Lung (tissue), 12 donors: ENCODE results near the gene TTI1. TPM values are rescaled to one million over a fixed set of nuclear protein-coding genes. Genes with fewer than 3 reads are reported as not detected.
"Not testable (repeated sequence)": the region's sequence is repeated elsewhere in the genome, so short reads cannot be mapped to it uniquely, and the experiment has no call there.

Source experiments
- ATAC-seq: fragments of 200-7000 bp; cut with Tn5 transposase; one replicate; pipeline ENCODE4 v1.9.1; 2020; ENCODE audit warnings: moderate number of reproducible peaks; ENCODE audit not compliant: insufficient read depth, low FRiP score
- DNase-seq, 3 donors: peaks; one replicate each; pipeline ENCODE4 v3.0.0-alpha.2; 2013 to 2017
- H3K27ac ChIP-seq, 2 donors: one replicate each; pipeline ENCODE4 v1.5.1; 2013; ENCODE audit warnings: mild to moderate bottlenecking in 2 of 2, moderate library complexity in 2 of 2, control low read depth in 1 of 2, inconsistent platforms in 1 of 2, low read depth in 1 of 2, low read length in 1 of 2
- H3K27me3 ChIP-seq, 3 donors: one replicate each; pipeline ENCODE4 v1.5.1; 2013; ENCODE audit warnings: low read length in 2 of 3; ENCODE audit not compliant: control insufficient read depth in 3 of 3, insufficient read depth in 3 of 3
- H3K36me3 ChIP-seq, 4 donors: one replicate each; pipeline ENCODE4 v1.5.1; 2013; ENCODE audit warnings: low read length in 4 of 4, mild to moderate bottlenecking in 1 of 4, moderate library complexity in 1 of 4; ENCODE audit not compliant: control insufficient read depth in 4 of 4, insufficient read depth in 4 of 4
- H3K4me1 ChIP-seq, 5 donors: one replicate each; pipeline ENCODE4 v1.5.1; 2013; ENCODE audit warnings: low read length in 5 of 5, mild to moderate bottlenecking in 2 of 5, moderate library complexity in 1 of 5; ENCODE audit not compliant: control insufficient read depth in 5 of 5, insufficient read depth in 5 of 5
- H3K4me3 ChIP-seq: one replicate; pipeline ENCODE4 v1.5.1; 2013; ENCODE audit warnings: mild to moderate bottlenecking, control low read depth, moderate library complexity
- H3K9ac ChIP-seq, 2 donors: one replicate each; pipeline ENCODE4 v1.5.1; 2013; ENCODE audit warnings: low read length in 2 of 2, control low read depth in 1 of 2; ENCODE audit not compliant: insufficient read depth in 1 of 2
- H3K9me3 ChIP-seq, 4 donors: one replicate each; pipeline ENCODE4 v1.5.1; 2013; ENCODE audit warnings: low read length in 3 of 4, mild to moderate bottlenecking in 1 of 4, moderate library complexity in 1 of 4; ENCODE audit not compliant: control insufficient read depth in 4 of 4, insufficient read depth in 3 of 4
- WGBS, 2 donors: extraction: QIAGEN DNeasy Blood & Tissue Kit; methylation state at CpG; one replicate each; pipeline ENCODE4 v1.1.7; 2013; 5-methylcytosine and 5-hydroxymethylcytosine counted together
- polyA plus RNA-seq, 2 donors: library from polyadenylated mRNA; stranded (reverse); fragments of 200-250 nt; gene quantifications; one replicate each; pipeline ENCODE4 v1.2.1, GENCODE V29; 2013
- total RNA-seq, 2 donors: library from RNA; depleted of rRNA in 1 of 2; stranded (reverse); fragments of >200 nt in 1 of 2; gene quantifications; one replicate each; pipeline ENCODE4 v1.2.1, GENCODE V29; 2014 to 2021
- TF ChIP-seq, protein P1 (sequence below): IDR thresholded peaks from 2 replicates; pipeline ENCODE4 v1.5.1; 2012; ENCODE audit warnings: mild to moderate bottlenecking; ENCODE audit errors: control extremely low read depth, extremely low read depth
- donor health status: control.
- donor health status: control.
- donor health status: Bipolar disorder and iron deficiency.
- donor health status: healthy.
- donor health status: DM: yes; HTN: yes; CAD: no.

The TTI1 gene
- total and polyA plus RNA-seq, 4 donors: 6.7 to 33.8 (median 15.5) TPM

- Histone ChIP-seq H3K27ac (no peak overlapping the region), H3K9ac (no peak overlapping the region), H3K4me1 (peaks cover 0 to 8% (median 0%) of the 10 kb centered on the region in 5 donors), H3K4me3 (no peak overlapping the region), H3K27me3 (no peaks in the 10 kb centered on the region), H3K9me3 (peaks cover 0 to 6% (median 1%) of the 10 kb centered on the region in 4 donors), H3K36me3 (no peaks in the 10 kb centered on the region)
- ATAC-seq (no peak), DNase-seq (no peak)
- TF ChIP-seq, protein P1, sequence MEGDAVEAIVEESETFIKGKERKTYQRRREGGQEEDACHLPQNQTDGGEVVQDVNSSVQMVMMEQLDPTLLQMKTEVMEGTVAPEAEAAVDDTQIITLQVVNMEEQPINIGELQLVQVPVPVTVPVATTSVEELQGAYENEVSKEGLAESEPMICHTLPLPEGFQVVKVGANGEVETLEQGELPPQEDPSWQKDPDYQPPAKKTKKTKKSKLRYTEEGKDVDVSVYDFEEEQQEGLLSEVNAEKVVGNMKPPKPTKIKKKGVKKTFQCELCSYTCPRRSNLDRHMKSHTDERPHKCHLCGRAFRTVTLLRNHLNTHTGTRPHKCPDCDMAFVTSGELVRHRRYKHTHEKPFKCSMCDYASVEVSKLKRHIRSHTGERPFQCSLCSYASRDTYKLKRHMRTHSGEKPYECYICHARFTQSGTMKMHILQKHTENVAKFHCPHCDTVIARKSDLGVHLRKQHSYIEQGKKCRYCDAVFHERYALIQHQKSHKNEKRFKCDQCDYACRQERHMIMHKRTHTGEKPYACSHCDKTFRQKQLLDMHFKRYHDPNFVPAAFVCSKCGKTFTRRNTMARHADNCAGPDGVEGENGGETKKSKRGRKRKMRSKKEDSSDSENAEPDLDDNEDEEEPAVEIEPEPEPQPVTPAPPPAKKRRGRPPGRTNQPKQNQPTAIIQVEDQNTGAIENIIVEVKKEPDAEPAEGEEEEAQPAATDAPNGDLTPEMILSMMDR: no peak
- 75 to 89% methylated on average over 6 of the region's 6 CpGs for WGBS, 2 donors
These were observed 64.3 kb downstream of the TTI1 start for GRCh38 chr20:37968841-37969401.

GRCh38 chr20:37963483-37963882 lies 69.8 kb downstream of the TTI1 start:
- WGBS, 2 donors: 96 to 97% methylated on average over 2 of the region's 2 CpGs

DNA sequence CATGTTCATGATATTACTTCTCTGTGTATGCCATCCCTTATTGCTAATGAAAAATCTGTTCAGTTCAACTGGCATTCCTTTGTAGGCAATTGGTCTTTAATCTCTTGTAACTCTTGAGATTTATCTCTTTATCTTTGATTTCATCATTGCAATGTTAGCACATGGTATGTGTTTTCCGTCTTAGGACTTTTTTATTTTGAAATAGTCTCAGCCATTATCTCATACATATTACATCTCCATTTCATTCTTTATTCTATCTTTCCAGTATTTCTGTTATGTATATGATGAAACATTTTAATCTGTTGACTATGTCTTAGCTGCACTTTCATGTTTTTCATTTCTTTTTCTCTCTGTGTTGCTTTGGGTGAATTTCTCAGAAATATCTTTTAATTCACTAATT lies 72.2 kb downstream of the TTI1 start:
- ATAC-seq: no peak
- 58 to 69% methylated on average over 1 of the region's 1 CpG for WGBS, 2 donors
- no peak for DNase-seq
- H3K27me3 ChIP-seq: no peaks in the 10 kb centered on the region
- no peaks in the 10 kb centered on the region for H3K36me3 ChIP-seq
- H3K4me1 ChIP-seq: peaks cover 0 to 5% (median 0%) of the 10 kb centered on the region in 5 donors
- no peak overlapping the region for H3K27ac ChIP-seq
- no peak overlapping the region for H3K4me3 ChIP-seq
- TF ChIP-seq, protein P1: no peak
- peaks cover 0 to 3% (median 0%) of the 10 kb centered on the region in 4 donors for H3K9me3 ChIP-seq
- H3K9ac ChIP-seq: no peak overlapping the region

More at GRCh38 chr20:37963483-37963882, 69.8 kb downstream of the TTI1 start:
- H3K4me3 ChIP-seq, H3K9me3 ChIP-seq, H3K36me3 ChIP-seq, DNase-seq, H3K27ac ChIP-seq, H3K9ac ChIP-seq, H3K4me1 ChIP-seq, H3K27me3 ChIP-seq, ATAC-seq: not testable (repeated sequence)

- no peaks in the 10 kb centered on the region for H3K27me3 ChIP-seq
- no peaks in the 10 kb centered on the region for H3K36me3 ChIP-seq
- H3K4me1 ChIP-seq: peaks cover 0 to 6% (median 0%) of the 10 kb centered on the region in 5 donors
- TF ChIP-seq, protein P1: no peak
- DNase-seq (no peak), ATAC-seq (no peak)
- H3K27ac ChIP-seq: no peak overlapping the region
- no peak overlapping the region for H3K4me3 ChIP-seq
- no peak overlapping the region for H3K9ac ChIP-seq
- peaks cover 0 to 3% (median 0%) of the 10 kb centered on the region in 4 donors for H3K9me3 ChIP-seq
- 88 to 90% methylated on average over 2 of the region's 2 CpGs for WGBS, 2 donors
These were observed 74.3 kb downstream of the TTI1 start for GRCh38 chr20:37958856-37959520.
